HG02798 (cell line): Measurements from ENCODE around the gene LAMP1.
"Not testable (repeated sequence)": the region's sequence is repeated elsewhere in the genome, so short reads cannot be mapped to it uniquely, and the experiment has no call there.

Experiments used
- ATAC-seq: cut with Tn5 transposase; IDR thresholded peaks from one replicate; pipeline ENCODE4 v1.9.1; 2021; ENCODE audit warnings: mild to moderate bottlenecking; ENCODE audit not compliant: unreplicated experiment, poor library complexity

Gene LAMP1

DNA sequence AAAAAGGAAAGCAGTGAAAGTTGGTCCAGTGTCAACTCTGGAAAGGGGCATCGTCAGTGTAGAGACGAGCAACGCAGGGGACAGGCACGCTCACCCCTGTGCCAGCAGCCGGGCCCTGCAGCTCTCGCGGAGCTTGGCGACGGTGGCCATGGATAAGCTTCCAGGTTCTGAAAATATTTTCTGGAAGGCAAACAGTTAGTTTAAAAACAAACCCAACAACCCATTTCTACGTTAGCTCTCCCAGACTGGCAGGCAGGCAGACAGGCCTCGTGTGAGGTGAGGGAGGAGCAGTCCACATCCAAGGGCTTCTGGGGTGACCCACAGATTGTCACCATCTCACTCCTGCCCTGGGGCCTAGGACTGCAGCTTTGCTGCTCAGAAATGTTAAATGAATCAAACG, 27.4 kb downstream of the LAMP1 start:
- no peak for ATAC-seq

GRCh38 chr13:113325779-113326178, 28.7 kb downstream of the LAMP1 start:
- ATAC-seq = no peak

- no peak for ATAC-seq
These were observed 30.3 kb downstream of the LAMP1 start for GRCh38 chr13:113327391-113327765.

DNA sequence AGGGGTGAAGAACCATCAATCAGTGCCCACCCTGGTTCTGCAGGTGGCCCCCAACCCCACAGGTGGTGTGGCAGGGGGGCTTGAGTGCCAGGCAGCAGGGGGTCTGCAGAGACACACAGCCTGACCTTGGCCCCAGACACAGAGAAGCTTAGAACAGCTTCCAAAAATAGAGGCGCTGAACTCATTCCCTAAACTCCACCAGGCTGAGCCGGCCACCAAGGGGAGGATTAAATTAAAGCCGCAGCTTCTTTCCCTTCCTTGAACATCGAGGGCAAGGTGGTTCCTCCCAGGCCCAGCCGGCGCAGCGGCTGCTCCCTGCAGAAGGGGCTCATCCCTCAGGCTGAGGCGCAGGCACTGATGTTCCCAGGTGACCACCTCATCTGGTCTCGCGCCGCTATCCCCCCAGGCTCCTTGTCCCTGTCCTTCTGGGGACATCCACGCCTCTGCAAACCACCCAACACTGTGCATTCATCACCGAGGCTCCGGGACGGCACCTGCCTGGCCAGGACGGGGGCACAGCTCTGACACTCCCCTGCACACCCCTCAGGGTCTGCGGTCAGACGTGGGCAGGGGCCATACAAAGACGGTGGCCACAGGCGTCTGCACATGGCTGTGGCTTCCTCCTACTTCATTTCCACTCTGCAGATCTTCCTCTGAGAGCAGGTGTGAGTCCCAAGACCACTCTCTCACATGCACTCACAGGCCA, 30.9 kb downstream of the LAMP1 start:
- ATAC-seq = no peak

GRCh38 chr13:113328851-113329250, 31.8 kb downstream of the LAMP1 start:
- no peak for ATAC-seq

- no peak for ATAC-seq
These were observed 32.7 kb downstream of the LAMP1 start for GRCh38 chr13:113329656-113330312.

DNA sequence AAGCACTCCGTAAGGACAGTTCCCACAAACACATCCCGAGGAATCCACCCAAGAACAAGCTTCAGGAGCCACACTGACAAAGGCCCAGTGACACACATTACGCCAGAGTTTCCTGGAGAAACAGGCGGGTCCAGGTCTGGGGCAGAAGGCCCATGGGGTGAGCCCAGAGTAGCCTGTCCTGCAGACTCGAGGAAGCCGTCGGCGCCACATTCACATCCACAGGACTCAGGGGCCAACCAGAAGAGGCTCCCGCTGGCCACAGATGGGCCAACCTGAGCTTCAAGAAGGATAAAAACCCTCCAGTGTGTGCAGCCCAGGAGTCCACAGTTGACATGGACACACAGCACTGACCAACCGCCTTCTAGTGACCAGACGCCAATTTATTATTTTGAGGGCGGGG, 35.6 kb downstream of the LAMP1 start:
- no peak for ATAC-seq

DNA sequence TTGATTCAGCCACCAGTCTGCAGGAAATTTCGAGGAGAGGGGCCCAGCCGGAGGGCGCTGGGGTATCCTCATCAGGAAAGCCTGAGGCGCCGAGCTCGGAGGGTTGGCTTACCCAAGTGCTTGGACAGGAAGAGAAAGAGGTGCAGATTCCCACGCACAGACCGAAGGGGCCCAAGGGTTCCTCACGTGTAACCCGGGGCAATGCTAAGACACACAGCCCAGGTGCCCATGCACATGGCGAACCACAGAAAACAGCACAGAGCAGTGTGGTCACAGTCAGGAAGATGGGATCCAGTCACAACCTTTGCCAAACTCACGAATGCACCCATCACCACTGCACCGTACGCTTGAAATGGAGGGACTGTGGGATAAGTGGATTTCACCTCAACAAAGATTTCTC, 36.0 kb downstream of the LAMP1 start:
- ATAC-seq = no peak

DNA sequence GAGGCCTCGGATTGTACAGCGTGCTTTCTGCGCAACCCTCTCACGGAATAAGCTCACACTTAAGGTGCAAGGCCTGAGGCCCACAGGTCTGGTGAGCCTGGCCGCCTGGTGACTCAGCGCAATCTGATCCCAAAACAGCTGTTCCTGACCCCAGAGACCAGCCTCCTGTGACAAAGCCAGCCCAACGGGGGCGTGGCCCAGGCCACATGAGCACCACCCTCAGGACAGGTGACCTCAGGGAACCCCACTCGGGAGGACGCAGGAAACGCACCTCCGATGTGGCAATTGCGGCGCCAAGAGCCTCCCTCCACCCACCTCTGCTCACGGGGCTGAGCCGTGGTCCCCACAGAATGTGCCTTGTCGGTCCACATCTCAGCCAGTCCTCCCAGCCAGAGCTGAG, 40.5 kb downstream of the LAMP1 start:
- no peak for ATAC-seq

- no peak for ATAC-seq
These were observed 40.9 kb downstream of the LAMP1 start for GRCh38 chr13:113337976-113338375.

DNA sequence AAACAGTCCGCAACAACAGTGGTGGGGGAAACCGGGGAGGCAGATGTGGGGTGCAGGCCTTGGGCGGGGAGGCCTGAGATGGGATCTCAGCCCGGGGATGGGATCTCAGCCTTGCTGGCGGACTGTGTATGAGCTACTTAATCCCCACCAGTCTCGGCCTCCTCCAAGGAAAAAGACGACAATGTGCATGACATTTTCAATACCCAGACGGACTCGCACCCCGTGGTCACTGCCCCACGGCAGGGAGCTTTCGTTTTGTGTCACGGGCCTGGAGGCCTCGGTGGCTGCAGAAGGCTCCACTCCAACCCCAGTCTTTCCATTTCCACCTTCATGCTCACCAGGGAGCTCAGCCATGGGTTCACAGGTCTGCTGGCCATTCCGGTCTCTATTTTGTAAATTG, 41.4 kb downstream of the LAMP1 start:
- ATAC-seq = no peak

- no peak for ATAC-seq
These were observed 46.0 kb downstream of the LAMP1 start for GRCh38 chr13:113342820-113343691.

- ATAC-seq = no peak
These were observed 46.6 kb downstream of the LAMP1 start for GRCh38 chr13:113343692-113343968.

GRCh38 chr13:113345486-113345885, 48.4 kb downstream of the LAMP1 start:
- ATAC-seq = no peak

GRCh38 chr13:113347736-113348225, 50.7 kb downstream of the LAMP1 start:
- ATAC-seq = not testable (repeated sequence)

GRCh38 chr13:113348591-113348990, 51.6 kb downstream of the LAMP1 start:
- no peak for ATAC-seq

GRCh38 chr13:113349050-113349449, 52.0 kb downstream of the LAMP1 start:
- no peak for ATAC-seq

- ATAC-seq = no peak
These were observed 52.5 kb downstream of the LAMP1 start for GRCh38 chr13:113349491-113349890.

GRCh38 chr13:113350065-113350937, 53.3 kb downstream of the LAMP1 start:
- ATAC-seq = no peak

- no peak for ATAC-seq
These were observed 53.9 kb downstream of the LAMP1 start for GRCh38 chr13:113350938-113351335.
